ENCODE measurements around the gene COA4.

- no peak for TF ChIP-seq CTCF (IDR thresholded peaks at IDR 0.05; ENCODE audit: low read depth, low read length)
- no peak for TF ChIP-seq EZH2phosphoT487 (IDR thresholded peaks at IDR 0.05; ENCODE audit: low read depth)
These were observed 12.9 kb upstream of the COA4 start for GRCh38 chr11:73889536-73889935.

All from OCI-LY3 (cell line).